GM23338 (cell line): Measurements from ENCODE around the gene DOCK4. TPM values are rescaled to one million over a fixed set of nuclear protein-coding genes. Genes with fewer than 3 reads are reported as not detected.

Source experiments
- ATAC-seq: fragments of 200-7000 bp; cut with Tn5 transposase; 3 replicates; pipeline ENCODE4 v1.9.1; 2020
- DNase-seq: peaks from one replicate; pipeline ENCODE4 v3.0.0-alpha.2; 2015; ENCODE audit warnings: low spot score
- H2AFZ ChIP-seq: fragments of 200-600 bp; sonication (generic); 2 replicates; pipeline ENCODE4 v1.8.0; 2016; ENCODE audit warnings: antibody characterized with exemption, mild to moderate bottlenecking, moderate library complexity
- H3F3A ChIP-seq: fragments of 200-600 bp; sonication (generic); replicated peaks from 2 replicates; pipeline ENCODE4 v1.8.0; 2017; ENCODE audit warnings: antibody characterized with exemption, mixed run types, low read depth
- H3K27ac ChIP-seq: fragments of 200-600 bp; sonication (generic); 2 replicates; pipeline ENCODE4 v1.6.1; 2016; ENCODE audit warnings: low read depth
- H3K27me3 ChIP-seq: fragments of 200-600 bp; sonication (generic); 2 replicates; pipeline ENCODE4 v1.8.0; 2016; ENCODE audit warnings: mild to moderate bottlenecking, mixed run types, moderate library complexity; ENCODE audit not compliant: insufficient read depth
- H3K36me3 ChIP-seq: fragments of 200-600 bp; sonication (generic); 2 replicates; pipeline ENCODE4 v1.8.0; 2016; ENCODE audit warnings: mild to moderate bottlenecking; ENCODE audit not compliant: insufficient read depth
- H3K4me1 ChIP-seq: fragments of 200-600 bp; sonication (generic); 2 replicates; pipeline ENCODE4 v1.8.0; 2016; ENCODE audit warnings: mild to moderate bottlenecking, moderate library complexity; ENCODE audit not compliant: insufficient read depth
- H3K4me2 ChIP-seq: fragments of 200-600 bp; sonication (generic); 2 replicates; pipeline ENCODE4 v1.7.1; 2017; ENCODE audit warnings: mixed run types
- H3K4me3 ChIP-seq: fragments of 200-600 bp; sonication (generic); 2 replicates; pipeline ENCODE4 v1.6.1; 2016; ENCODE audit warnings: mixed run types
- H3K79me2 ChIP-seq: fragments of 200-600 bp; sonication (generic); replicated peaks from 2 replicates; pipeline ENCODE4 v1.8.0; 2017; ENCODE audit warnings: mild to moderate bottlenecking; ENCODE audit not compliant: insufficient read depth
- H3K9me2 ChIP-seq: fragments of 200-600 bp; sonication (generic); 2 replicates; pipeline ENCODE4 v1.8.0; 2017; ENCODE audit not compliant: insufficient read depth
- H4K20me1 ChIP-seq: fragments of 200-600 bp; sonication (generic); replicated peaks from 2 replicates; pipeline ENCODE4 v1.8.0; 2017; ENCODE audit warnings: mild to moderate bottlenecking; ENCODE audit not compliant: insufficient read depth
- H3K27ac Mint-ChIP-seq: 2 replicates; pipeline ENCODE4 v1.8.0; 2020; ENCODE audit warnings: inconsistent platforms, mild to moderate bottlenecking, moderate library complexity, mixed read lengths
- H3K27me3 Mint-ChIP-seq: 3 replicates; pipeline ENCODE4 v1.8.0; 2022; ENCODE audit warnings: low read depth, mild to moderate bottlenecking, moderate library complexity, mixed read lengths, inconsistent platforms; ENCODE audit not compliant: insufficient read depth, poor library complexity
- H3K36me3 Mint-ChIP-seq: 3 replicates; pipeline ENCODE4 v1.8.0; 2021; ENCODE audit warnings: low read depth, mild to moderate bottlenecking, inconsistent platforms, moderate library complexity, mixed read lengths
- H3K4me1 Mint-ChIP-seq: 3 replicates; pipeline ENCODE4 v1.8.0; 2020; ENCODE audit warnings: mild to moderate bottlenecking, inconsistent platforms, mixed read lengths
- H3K4me3 Mint-ChIP-seq: 3 replicates; pipeline ENCODE4 v1.8.0; 2021; ENCODE audit warnings: moderate library complexity, mild to moderate bottlenecking, inconsistent platforms, mixed read lengths
- H3K9me3 Mint-ChIP-seq: 3 replicates; pipeline ENCODE4 v1.8.0; 2020; ENCODE audit warnings: moderate library complexity, mild to moderate bottlenecking, inconsistent platforms, mixed read lengths
- CREB1 ChIP-seq: fragments of 250-450 bp; sonication (Bioruptor Pico); IDR thresholded peaks from 2 replicates; pipeline ENCODE4 v1.5.0; 2020; ENCODE audit warnings: low read depth, mild to moderate bottlenecking, moderate library complexity
- EZH2 ChIP-seq: fragments of 200-600 bp; sonication (generic); IDR thresholded peaks from one replicate; pipeline ENCODE4 v1.8.0; 2017; ENCODE audit warnings: antibody characterized with exemption, mild to moderate bottlenecking, low read depth; ENCODE audit not compliant: unreplicated experiment
- EZH2phosphoT487 ChIP-seq: fragments of 200-600 bp; sonication (generic); IDR thresholded peaks from one replicate; pipeline ENCODE4 v1.8.1; 2018; ENCODE audit warnings: antibody characterized with exemption; ENCODE audit not compliant: unreplicated experiment
- NANOG ChIP-seq: IDR thresholded peaks from 2 replicates; pipeline ENCODE4 v1.6.1; 2016; ENCODE audit warnings: antibody characterized with exemption, borderline replicate concordance
- POLR2AphosphoS5 ChIP-seq: IDR thresholded peaks from 2 replicates; pipeline ENCODE4 v1.6.1; 2016; ENCODE audit warnings: antibody characterized with exemption, low read depth
- STAT1 ChIP-seq: IDR thresholded peaks from one replicate; pipeline ENCODE4 v1.6.1; 2016; ENCODE audit warnings: antibody characterized with exemption; ENCODE audit not compliant: unreplicated experiment
- ZNF114 ChIP-seq: fragments of 250-450 bp; sonication (Bioruptor Pico); IDR thresholded peaks from 2 replicates; pipeline ENCODE4 v1.5.0; 2020; ENCODE audit warnings: mild to moderate bottlenecking, moderate library complexity
- ZNF331 ChIP-seq: fragments of 250-450 bp; sonication (Bioruptor Pico); IDR thresholded peaks from 2 replicates; pipeline ENCODE4 v1.5.0; 2020; ENCODE audit warnings: low read depth, mild to moderate bottlenecking, moderate library complexity
- polyA plus RNA-seq: library from polyadenylated mRNA; unstranded; fragments of >200 nt; fragmentation: Nextera tagmentation; extraction: Ambion mirVana; gene quantifications from 2 replicates; pipeline ENCODE4 v1.2.1, GENCODE V29; 2016
- total RNA-seq: library from RNA; depleted of rRNA; stranded (reverse); fragments of >200 nt; shearing (Covaris generic); gene quantifications from 2 replicates; pipeline ENCODE4 v1.2.3, GENCODE V29; 2014
- TF ChIP-seq, protein P1 (sequence below), 2 experiments: fragments of 200-600 bp in 1 of 2; sonication (generic) in 1 of 2; conservative IDR thresholded peaks; 2 replicates each; pipeline versions ENCODE4 v1.5.1 to v1.6.1; 2016 to 2017; ENCODE audit warnings: antibody characterized with exemption in 2 of 2, low read depth in 2 of 2, mild to moderate bottlenecking in 2 of 2, moderate library complexity in 1 of 2
- TF ChIP-seq, protein P2 (sequence below): IDR thresholded peaks from 2 replicates; pipeline ENCODE4 v1.6.1; 2016; ENCODE audit warnings: antibody characterized with exemption
- TF ChIP-seq, protein P3 (sequence below): fragments of 250-450 bp; sonication (Bioruptor Pico); IDR thresholded peaks from 2 replicates; pipeline ENCODE4 v1.5.0; 2020; ENCODE audit warnings: mild to moderate bottlenecking, moderate library complexity

DOCK4 gene
- total and polyA plus RNA-seq, 2 experiments from 2014 or later, result 6.3 to 33.8 TPM

DNA sequence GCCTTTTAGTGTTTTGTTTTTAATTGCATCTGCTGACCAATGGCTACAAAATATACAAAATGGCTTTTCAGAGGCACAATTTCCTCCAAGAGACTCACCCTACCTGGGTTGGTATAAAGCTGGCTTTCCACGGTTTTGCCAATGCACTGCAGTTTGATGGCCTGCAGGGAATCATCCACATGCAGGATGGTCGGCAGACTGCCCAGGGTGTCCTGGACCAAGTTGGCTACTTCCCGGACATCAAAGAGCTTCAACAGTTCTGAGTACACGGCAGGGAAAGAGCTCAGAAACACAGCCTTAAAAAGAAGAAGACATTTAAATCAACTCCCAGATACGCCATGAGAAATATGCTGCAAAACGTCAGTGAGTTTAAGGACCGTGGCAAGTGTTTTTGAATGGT, 342.9 kb downstream of the DOCK4 start:
- Histone ChIP-seq H3K4me2 (no peak overlapping the region), H3K9me2 (0 out of 2 replicates have a peak, but pooled peaks cover 3% of the 10 kb centered on the region), H3K36me3 (no peaks in the 10 kb centered on the region; the same call in 1 of the 2 replicates), H3K4me3 (no peak overlapping the region), H3K79me2 (no peaks in the 10 kb centered on the region), H2AFZ (no peak overlapping the region), H3K27me3 (no peaks in the 10 kb centered on the region), H3K4me1 (peaks cover 9% of the 10 kb centered on the region), H3K27ac (no peak overlapping the region), H3F3A (no peaks in the 10 kb centered on the region), H4K20me1 (no peaks in the 10 kb centered on the region)
- DNase-seq (no peak), ATAC-seq (no peak)
- Mint-ChIP-seq H3K27me3 (peaks cover 8% of the 10 kb centered on the region), H3K27ac (0 out of 2 replicates have a peak overlapping the region, but pooled peaks have one; percentile 44), H3K4me3 (no peak overlapping the region), H3K36me3 (peaks cover 47% of the 10 kb centered on the region), H3K9me3 (no peaks in the 10 kb centered on the region; the same call in 2 of the 3 replicates), H3K4me1 (peaks cover 18% of the 10 kb centered on the region)
- TF ChIP-seq, protein P1, sequence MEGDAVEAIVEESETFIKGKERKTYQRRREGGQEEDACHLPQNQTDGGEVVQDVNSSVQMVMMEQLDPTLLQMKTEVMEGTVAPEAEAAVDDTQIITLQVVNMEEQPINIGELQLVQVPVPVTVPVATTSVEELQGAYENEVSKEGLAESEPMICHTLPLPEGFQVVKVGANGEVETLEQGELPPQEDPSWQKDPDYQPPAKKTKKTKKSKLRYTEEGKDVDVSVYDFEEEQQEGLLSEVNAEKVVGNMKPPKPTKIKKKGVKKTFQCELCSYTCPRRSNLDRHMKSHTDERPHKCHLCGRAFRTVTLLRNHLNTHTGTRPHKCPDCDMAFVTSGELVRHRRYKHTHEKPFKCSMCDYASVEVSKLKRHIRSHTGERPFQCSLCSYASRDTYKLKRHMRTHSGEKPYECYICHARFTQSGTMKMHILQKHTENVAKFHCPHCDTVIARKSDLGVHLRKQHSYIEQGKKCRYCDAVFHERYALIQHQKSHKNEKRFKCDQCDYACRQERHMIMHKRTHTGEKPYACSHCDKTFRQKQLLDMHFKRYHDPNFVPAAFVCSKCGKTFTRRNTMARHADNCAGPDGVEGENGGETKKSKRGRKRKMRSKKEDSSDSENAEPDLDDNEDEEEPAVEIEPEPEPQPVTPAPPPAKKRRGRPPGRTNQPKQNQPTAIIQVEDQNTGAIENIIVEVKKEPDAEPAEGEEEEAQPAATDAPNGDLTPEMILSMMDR (conservative IDR thresholded peaks at IDR 0.05; ENCODE audit: low read depth in 2 of 2), result no peak
- TF ChIP-seq, protein P2, sequence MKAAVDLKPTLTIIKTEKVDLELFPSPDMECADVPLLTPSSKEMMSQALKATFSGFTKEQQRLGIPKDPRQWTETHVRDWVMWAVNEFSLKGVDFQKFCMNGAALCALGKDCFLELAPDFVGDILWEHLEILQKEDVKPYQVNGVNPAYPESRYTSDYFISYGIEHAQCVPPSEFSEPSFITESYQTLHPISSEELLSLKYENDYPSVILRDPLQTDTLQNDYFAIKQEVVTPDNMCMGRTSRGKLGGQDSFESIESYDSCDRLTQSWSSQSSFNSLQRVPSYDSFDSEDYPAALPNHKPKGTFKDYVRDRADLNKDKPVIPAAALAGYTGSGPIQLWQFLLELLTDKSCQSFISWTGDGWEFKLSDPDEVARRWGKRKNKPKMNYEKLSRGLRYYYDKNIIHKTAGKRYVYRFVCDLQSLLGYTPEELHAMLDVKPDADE, result no peak
- TF ChIP-seq STAT1 (no peak), ZNF331 (no peak)

DNA sequence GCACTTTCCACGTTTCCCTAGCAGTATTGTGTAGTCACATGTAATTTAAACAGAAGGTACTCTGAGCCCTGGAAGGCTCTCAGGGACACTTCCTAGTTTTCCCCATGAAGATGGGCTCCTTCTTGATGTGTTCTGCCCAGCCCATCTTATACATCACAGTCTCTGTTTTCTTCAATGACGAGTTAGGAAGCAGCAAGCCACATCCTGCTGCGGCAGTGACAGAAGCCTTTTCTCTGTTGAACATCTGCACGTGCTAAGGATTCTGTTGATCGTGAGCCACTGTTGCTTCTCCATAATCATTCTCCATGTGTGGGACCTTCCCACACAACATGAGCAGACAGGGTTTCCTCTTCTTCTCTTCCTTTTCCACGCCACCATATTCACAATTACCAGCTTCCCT, 346.0 kb downstream of the DOCK4 start:
- Histone ChIP-seq H3F3A (0 out of 2 replicates have a peak, but pooled peaks cover 3% of the 10 kb centered on the region), H3K4me2 (no peak overlapping the region), H2AFZ (no peak overlapping the region), H3K27ac (no peak overlapping the region), H3K79me2 (no peaks in the 10 kb centered on the region), H3K9me2 (no peaks in the 10 kb centered on the region), H3K27me3 (no peaks in the 10 kb centered on the region), H3K36me3 (no peaks in the 10 kb centered on the region; the same call in 1 of the 2 replicates), H3K4me1 (peaks cover 11% of the 10 kb centered on the region), H4K20me1 (no peaks in the 10 kb centered on the region), H3K4me3 (no peak overlapping the region)
- Mint-ChIP-seq H3K4me3 (no peak overlapping the region), H3K27me3 (peaks cover 10% of the 10 kb centered on the region), H3K27ac (0 out of 2 replicates have a peak overlapping the region, but pooled peaks have one; percentile 11), H3K36me3 (peaks cover 34% of the 10 kb centered on the region), H3K9me3 (no peaks in the 10 kb centered on the region; the same call in 2 of the 3 replicates), H3K4me1 (peaks cover 18% of the 10 kb centered on the region)
- ATAC-seq (no peak), DNase-seq (no peak)
- no peak for TF ChIP-seq CREB1
- TF ChIP-seq ZNF114 (CRISPR knock-in tag), result no peak
- no peak for TF ChIP-seq STAT1
- TF ChIP-seq NANOG, result no peak
- TF ChIP-seq, protein P2, result no peak
- TF ChIP-seq, protein P3, sequence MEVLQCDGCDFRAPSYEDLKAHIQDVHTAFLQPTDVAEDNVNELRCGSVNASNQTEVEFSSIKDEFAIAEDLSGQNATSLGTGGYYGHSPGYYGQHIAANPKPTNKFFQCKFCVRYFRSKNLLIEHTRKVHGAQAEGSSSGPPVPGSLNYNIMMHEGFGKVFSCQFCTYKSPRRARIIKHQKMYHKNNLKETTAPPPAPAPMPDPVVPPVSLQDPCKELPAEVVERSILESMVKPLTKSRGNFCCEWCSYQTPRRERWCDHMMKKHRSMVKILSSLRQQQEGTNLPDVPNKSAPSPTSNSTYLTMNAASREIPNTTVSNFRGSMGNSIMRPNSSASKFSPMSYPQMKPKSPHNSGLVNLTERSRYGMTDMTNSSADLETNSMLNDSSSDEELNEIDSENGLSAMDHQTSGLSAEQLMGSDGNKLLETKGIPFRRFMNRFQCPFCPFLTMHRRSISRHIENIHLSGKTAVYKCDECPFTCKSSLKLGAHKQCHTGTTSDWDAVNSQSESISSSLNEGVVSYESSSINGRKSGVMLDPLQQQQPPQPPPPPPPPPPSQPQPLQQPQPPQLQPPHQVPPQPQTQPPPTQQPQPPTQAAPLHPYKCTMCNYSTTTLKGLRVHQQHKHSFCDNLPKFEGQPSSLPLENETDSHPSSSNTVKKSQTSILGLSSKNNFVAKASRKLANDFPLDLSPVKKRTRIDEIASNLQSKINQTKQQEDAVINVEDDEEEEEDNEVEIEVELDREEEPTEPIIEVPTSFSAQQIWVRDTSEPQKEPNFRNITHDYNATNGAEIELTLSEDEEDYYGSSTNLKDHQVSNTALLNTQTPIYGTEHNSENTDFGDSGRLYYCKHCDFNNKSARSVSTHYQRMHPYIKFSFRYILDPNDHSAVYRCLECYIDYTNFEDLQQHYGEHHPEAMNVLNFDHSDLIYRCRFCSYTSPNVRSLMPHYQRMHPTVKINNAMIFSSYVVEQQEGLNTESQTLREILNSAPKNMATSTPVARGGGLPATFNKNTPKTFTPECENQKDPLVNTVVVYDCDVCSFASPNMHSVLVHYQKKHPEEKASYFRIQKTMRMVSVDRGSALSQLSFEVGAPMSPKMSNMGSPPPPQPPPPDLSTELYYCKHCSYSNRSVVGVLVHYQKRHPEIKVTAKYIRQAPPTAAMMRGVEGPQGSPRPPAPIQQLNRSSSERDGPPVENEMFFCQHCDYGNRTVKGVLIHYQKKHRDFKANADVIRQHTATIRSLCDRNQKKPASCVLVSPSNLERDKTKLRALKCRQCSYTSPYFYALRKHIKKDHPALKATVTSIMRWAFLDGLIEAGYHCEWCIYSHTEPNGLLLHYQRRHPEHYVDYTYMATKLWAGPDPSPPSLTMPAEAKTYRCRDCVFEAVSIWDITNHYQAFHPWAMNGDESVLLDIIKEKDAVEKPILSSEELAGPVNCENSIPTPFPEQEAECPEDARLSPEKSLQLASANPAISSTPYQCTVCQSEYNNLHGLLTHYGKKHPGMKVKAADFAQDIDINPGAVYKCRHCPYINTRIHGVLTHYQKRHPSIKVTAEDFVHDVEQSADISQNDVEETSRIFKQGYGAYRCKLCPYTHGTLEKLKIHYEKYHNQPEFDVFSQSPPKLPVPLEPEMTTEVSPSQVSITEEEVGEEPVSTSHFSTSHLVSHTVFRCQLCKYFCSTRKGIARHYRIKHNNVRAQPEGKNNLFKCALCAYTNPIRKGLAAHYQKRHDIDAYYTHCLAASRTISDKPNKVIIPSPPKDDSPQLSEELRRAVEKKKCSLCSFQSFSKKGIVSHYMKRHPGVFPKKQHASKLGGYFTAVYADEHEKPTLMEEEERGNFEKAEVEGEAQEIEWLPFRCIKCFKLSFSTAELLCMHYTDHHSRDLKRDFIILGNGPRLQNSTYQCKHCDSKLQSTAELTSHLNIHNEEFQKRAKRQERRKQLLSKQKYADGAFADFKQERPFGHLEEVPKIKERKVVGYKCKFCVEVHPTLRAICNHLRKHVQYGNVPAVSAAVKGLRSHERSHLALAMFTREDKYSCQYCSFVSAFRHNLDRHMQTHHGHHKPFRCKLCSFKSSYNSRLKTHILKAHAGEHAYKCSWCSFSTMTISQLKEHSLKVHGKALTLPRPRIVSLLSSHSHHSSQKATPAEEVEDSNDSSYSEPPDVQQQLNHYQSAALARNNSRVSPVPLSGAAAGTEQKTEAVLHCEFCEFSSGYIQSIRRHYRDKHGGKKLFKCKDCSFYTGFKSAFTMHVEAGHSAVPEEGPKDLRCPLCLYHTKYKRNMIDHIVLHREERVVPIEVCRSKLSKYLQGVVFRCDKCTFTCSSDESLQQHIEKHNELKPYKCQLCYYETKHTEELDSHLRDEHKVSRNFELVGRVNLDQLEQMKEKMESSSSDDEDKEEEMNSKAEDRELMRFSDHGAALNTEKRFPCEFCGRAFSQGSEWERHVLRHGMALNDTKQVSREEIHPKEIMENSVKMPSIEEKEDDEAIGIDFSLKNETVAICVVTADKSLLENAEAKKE (CRISPR knock-in tag), result no peak
- TF ChIP-seq EZH2, result no peak
- TF ChIP-seq EZH2phosphoT487, result no peak
- TF ChIP-seq ZNF331, result no peak
- no peak for TF ChIP-seq POLR2AphosphoS5
